DND-41 (cell line): ENCODE results near the gene TFF3.

Experiments used
- ATAC-seq: fragments of 200-7000 bp; cut with Tn5 transposase; 3 replicates; pipeline ENCODE4 v1.9.1; 2021; ENCODE audit warnings: low read depth; ENCODE audit not compliant: insufficient read depth
- DNase-seq: peaks from one replicate; pipeline ENCODE4 v3.0.0-alpha.2; 2020
- H2AFZ ChIP-seq: 2 replicates; pipeline ENCODE4 v1.6.0; 2012; ENCODE audit warnings: low read depth, low read length
- H3K27ac ChIP-seq: 2 replicates; pipeline ENCODE4 v1.5.1; 2012; ENCODE audit warnings: low read length, inconsistent platforms
- H3K27me3 ChIP-seq: fragments of 200-600 bp; sonication (generic); 2 replicates; pipeline ENCODE4 v1.6.0; 2012; ENCODE audit warnings: low read length, mild to moderate bottlenecking, inconsistent platforms; ENCODE audit not compliant: insufficient read depth, poor library complexity
- H3K36me3 ChIP-seq: 2 replicates; pipeline ENCODE4 v1.5.1; 2012; ENCODE audit warnings: low read length, inconsistent platforms; ENCODE audit not compliant: insufficient read depth
- H3K4me1 ChIP-seq: 2 replicates; pipeline ENCODE4 v1.5.1; 2012; ENCODE audit warnings: mild to moderate bottlenecking, low read length; ENCODE audit not compliant: insufficient read depth
- H3K4me2 ChIP-seq: 2 replicates; pipeline ENCODE4 v1.6.0; 2012; ENCODE audit warnings: mild to moderate bottlenecking, moderate library complexity, low read length, inconsistent platforms; ENCODE audit not compliant: insufficient read depth
- H3K4me3 ChIP-seq, 2 experiments: fragments of 200-600 bp in 1 of 2; shearing (Covaris generic) in 1 of 2; 2 replicates each; pipeline ENCODE4 v1.5.1; 2012 to 2016; ENCODE audit warnings: inconsistent platforms in 2 of 2, low read length in 2 of 2, mild to moderate bottlenecking in 2 of 2, low read depth in 1 of 2, moderate library complexity in 1 of 2
- H3K79me2 ChIP-seq: 2 replicates; pipeline ENCODE4 v1.6.0; 2012; ENCODE audit warnings: low read length, inconsistent platforms; ENCODE audit not compliant: insufficient read depth
- H3K9ac ChIP-seq: 2 replicates; pipeline ENCODE4 v1.6.0; 2012; ENCODE audit warnings: low read depth, mild to moderate bottlenecking, inconsistent platforms, low read length, moderate library complexity
- H3K9me3 ChIP-seq: 2 replicates; pipeline ENCODE4 v1.5.1; 2012; ENCODE audit warnings: low read length, moderate library complexity, mild to moderate bottlenecking, inconsistent platforms; ENCODE audit not compliant: insufficient read depth, severe bottlenecking
- H4K20me1 ChIP-seq: 2 replicates; pipeline ENCODE4 v1.6.0; 2012; ENCODE audit warnings: low read length; ENCODE audit not compliant: insufficient read depth
- EZH2 ChIP-seq: IDR thresholded peaks from 3 replicates; pipeline ENCODE4 v1.6.1; 2012; ENCODE audit warnings: borderline replicate concordance, low read depth, mild to moderate bottlenecking, moderate library complexity, low read length, inconsistent platforms; ENCODE audit not compliant: severe bottlenecking
- TF ChIP-seq, protein P1 (sequence below): IDR thresholded peaks from 2 replicates; pipeline ENCODE4 v1.5.1; 2012; ENCODE audit warnings: borderline replicate concordance, low read length, moderate library complexity, mild to moderate bottlenecking; ENCODE audit not compliant: poor library complexity, severe bottlenecking; ENCODE audit errors: extremely low read depth

Gene TFF3

GRCh38 chr21:42285569-42286245, 29.5 kb downstream of the TFF3 start:
- H4K20me1 ChIP-seq, result no peaks in the 10 kb centered on the region
- no peaks in the 10 kb centered on the region for H3K27me3 ChIP-seq
- H3K4me1 ChIP-seq, result no peaks in the 10 kb centered on the region
- H3K9ac ChIP-seq, result no peak overlapping the region
- H3K4me2 ChIP-seq, result no peak overlapping the region
- no peak overlapping the region for H3K27ac ChIP-seq
- no peaks in the 10 kb centered on the region for H3K9me3 ChIP-seq
- H3K36me3 ChIP-seq, result peaks cover 65% of the 10 kb centered on the region
- DNase-seq (no peak), ATAC-seq (0 out of 3 replicates have a peak, but pooled peaks have one; percentile 10)
- no peak overlapping the region for H3K4me3 ChIP-seq
- TF ChIP-seq EZH2, result no peak
- TF ChIP-seq, protein P1, sequence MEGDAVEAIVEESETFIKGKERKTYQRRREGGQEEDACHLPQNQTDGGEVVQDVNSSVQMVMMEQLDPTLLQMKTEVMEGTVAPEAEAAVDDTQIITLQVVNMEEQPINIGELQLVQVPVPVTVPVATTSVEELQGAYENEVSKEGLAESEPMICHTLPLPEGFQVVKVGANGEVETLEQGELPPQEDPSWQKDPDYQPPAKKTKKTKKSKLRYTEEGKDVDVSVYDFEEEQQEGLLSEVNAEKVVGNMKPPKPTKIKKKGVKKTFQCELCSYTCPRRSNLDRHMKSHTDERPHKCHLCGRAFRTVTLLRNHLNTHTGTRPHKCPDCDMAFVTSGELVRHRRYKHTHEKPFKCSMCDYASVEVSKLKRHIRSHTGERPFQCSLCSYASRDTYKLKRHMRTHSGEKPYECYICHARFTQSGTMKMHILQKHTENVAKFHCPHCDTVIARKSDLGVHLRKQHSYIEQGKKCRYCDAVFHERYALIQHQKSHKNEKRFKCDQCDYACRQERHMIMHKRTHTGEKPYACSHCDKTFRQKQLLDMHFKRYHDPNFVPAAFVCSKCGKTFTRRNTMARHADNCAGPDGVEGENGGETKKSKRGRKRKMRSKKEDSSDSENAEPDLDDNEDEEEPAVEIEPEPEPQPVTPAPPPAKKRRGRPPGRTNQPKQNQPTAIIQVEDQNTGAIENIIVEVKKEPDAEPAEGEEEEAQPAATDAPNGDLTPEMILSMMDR, result no peak
- no peaks in the 10 kb centered on the region for H3K79me2 ChIP-seq
- no peak overlapping the region for H2AFZ ChIP-seq

GRCh38 chr21:42282715-42283114, 32.5 kb downstream of the TFF3 start:
- no peaks in the 10 kb centered on the region for H4K20me1 ChIP-seq
- no peak for TF ChIP-seq EZH2
- TF ChIP-seq, protein P1, result no peak
- no peak overlapping the region for H3K4me3 ChIP-seq
- no peak overlapping the region for H2AFZ ChIP-seq
- H3K9ac ChIP-seq, result no peak overlapping the region
- no peaks in the 10 kb centered on the region for H3K27me3 ChIP-seq
- DNase-seq (no peak), ATAC-seq (no peak)
- H3K9me3 ChIP-seq, result no peaks in the 10 kb centered on the region
- peaks cover 75% of the 10 kb centered on the region for H3K36me3 ChIP-seq
- no peaks in the 10 kb centered on the region for H3K79me2 ChIP-seq
- no peak overlapping the region for H3K27ac ChIP-seq
- no peaks in the 10 kb centered on the region for H3K4me1 ChIP-seq
- no peak overlapping the region for H3K4me2 ChIP-seq

DNA sequence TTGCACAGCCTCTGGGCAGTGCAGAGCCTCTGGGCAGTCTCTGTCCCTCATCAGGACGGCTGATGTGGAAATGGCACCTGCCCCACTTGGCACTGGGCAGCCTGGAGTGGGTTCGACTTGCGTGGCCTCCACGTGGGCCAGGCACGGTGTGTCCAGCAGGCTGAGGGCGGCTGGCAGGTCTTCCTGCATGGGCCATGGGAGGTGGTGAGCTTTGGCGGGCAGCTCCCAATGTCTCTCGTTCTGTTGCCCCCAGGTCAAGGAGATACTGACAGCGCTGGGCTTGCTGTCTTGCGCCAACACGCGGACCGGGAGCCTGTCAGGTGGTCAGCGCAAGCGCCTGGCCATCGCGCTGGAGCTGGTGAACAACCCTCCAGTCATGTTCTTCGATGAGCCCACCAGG, 33.2 kb downstream of the TFF3 start:
- no peaks in the 10 kb centered on the region for H3K9me3 ChIP-seq
- ATAC-seq (no peak), DNase-seq (no peak)
- no peak overlapping the region for H3K4me3 ChIP-seq
- H3K79me2 ChIP-seq, result no peaks in the 10 kb centered on the region
- no peaks in the 10 kb centered on the region for H3K27me3 ChIP-seq
- no peaks in the 10 kb centered on the region for H4K20me1 ChIP-seq
- H3K4me1 ChIP-seq, result no peaks in the 10 kb centered on the region
- H3K36me3 ChIP-seq, result peaks cover 74% of the 10 kb centered on the region
- no peak for TF ChIP-seq EZH2
- no peak overlapping the region for H3K9ac ChIP-seq
- no peak overlapping the region for H3K4me2 ChIP-seq
- no peak overlapping the region for H2AFZ ChIP-seq
- no peak overlapping the region for H3K27ac ChIP-seq

- Histone ChIP-seq H3K27ac (no peak overlapping the region), H3K4me2 (no peak overlapping the region), H2AFZ (no peak overlapping the region), H3K4me1 (no peaks in the 10 kb centered on the region), H4K20me1 (no peaks in the 10 kb centered on the region), H3K79me2 (no peaks in the 10 kb centered on the region), H3K4me3 (no peak overlapping the region), H3K27me3 (no peaks in the 10 kb centered on the region), H3K9ac (no peak overlapping the region), H3K36me3 (peaks cover 79% of the 10 kb centered on the region), H3K9me3 (no peaks in the 10 kb centered on the region)
- no peak for TF ChIP-seq EZH2
- TF ChIP-seq, protein P1, result no peak
- no peak for ATAC-seq
- no peak for DNase-seq
Measured at GRCh38 chr21:42281181-42281680, 34.0 kb downstream of the TFF3 start.
